Measurements from ENCODE around the gene ZC4H2. TPM values are rescaled to one million over a fixed set of nuclear protein-coding genes. Genes with fewer than 3 reads are reported as not detected.
"Not testable (repeated sequence)": the region's sequence is repeated elsewhere in the genome, so short reads cannot be mapped to it uniquely, and the experiment has no call there.

Gene ZC4H2
- total RNA-seq, 1 donor from 2014 or later, result 32.5 TPM

DNA sequence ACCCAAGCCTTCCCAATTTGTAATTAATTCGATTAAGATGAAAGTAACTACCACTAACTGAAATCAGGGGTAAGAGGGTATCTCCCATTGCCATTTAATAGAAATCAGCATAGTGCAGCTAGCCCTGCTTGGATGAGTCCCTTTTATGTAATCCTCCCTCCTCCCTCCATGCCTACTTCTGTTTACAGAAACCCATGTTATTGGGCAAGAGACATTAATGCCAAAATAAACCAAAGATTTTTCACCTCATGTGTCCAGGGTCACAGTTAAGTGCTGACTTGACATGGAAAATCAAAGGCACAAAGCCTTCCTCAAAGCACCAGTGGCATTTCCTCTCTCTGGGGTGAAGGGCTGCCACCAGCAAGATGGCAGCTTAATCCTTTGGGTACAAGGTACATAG is 50.8 kb downstream of the ZC4H2 start:
- Mint-ChIP-seq H3K4me3 (no peak overlapping the region), H3K36me3 (peaks cover 15% of the 10 kb centered on the region), H3K9me3 (peaks cover 60% of the 10 kb centered on the region), H3K27ac (no peak overlapping the region), H3K27me3 (ENCODE audit: low read depth) (no peaks in the 10 kb centered on the region), H3K4me1 (no peaks in the 10 kb centered on the region)
- TF ChIP-seq, protein P1, sequence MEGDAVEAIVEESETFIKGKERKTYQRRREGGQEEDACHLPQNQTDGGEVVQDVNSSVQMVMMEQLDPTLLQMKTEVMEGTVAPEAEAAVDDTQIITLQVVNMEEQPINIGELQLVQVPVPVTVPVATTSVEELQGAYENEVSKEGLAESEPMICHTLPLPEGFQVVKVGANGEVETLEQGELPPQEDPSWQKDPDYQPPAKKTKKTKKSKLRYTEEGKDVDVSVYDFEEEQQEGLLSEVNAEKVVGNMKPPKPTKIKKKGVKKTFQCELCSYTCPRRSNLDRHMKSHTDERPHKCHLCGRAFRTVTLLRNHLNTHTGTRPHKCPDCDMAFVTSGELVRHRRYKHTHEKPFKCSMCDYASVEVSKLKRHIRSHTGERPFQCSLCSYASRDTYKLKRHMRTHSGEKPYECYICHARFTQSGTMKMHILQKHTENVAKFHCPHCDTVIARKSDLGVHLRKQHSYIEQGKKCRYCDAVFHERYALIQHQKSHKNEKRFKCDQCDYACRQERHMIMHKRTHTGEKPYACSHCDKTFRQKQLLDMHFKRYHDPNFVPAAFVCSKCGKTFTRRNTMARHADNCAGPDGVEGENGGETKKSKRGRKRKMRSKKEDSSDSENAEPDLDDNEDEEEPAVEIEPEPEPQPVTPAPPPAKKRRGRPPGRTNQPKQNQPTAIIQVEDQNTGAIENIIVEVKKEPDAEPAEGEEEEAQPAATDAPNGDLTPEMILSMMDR (IDR thresholded peaks at IDR 0.05; ENCODE audit: unreplicated experiment), result no peak
- no peak for DNase-seq (ENCODE audit: low spot score in 2 of 2, unreplicated experiment in 2 of 2)

GRCh38 chrX:64908121-64908520 is 68.1 kb downstream of the ZC4H2 start:
- no peak for DNase-seq (ENCODE audit: low spot score in 2 of 2, unreplicated experiment in 2 of 2)
- H3K4me3 Mint-ChIP-seq, result no peak overlapping the region
- H3K9me3 Mint-ChIP-seq, result peaks cover 65% of the 10 kb centered on the region
- no peaks in the 10 kb centered on the region for H3K27me3 Mint-ChIP-seq (ENCODE audit: low read depth)
- TF ChIP-seq, protein P1 (IDR thresholded peaks at IDR 0.05; ENCODE audit: unreplicated experiment), result no peak
- H3K36me3 Mint-ChIP-seq, result peaks cover 43% of the 10 kb centered on the region
- H3K27ac Mint-ChIP-seq, result no peak overlapping the region
- no peaks in the 10 kb centered on the region for H3K4me1 Mint-ChIP-seq

DNA sequence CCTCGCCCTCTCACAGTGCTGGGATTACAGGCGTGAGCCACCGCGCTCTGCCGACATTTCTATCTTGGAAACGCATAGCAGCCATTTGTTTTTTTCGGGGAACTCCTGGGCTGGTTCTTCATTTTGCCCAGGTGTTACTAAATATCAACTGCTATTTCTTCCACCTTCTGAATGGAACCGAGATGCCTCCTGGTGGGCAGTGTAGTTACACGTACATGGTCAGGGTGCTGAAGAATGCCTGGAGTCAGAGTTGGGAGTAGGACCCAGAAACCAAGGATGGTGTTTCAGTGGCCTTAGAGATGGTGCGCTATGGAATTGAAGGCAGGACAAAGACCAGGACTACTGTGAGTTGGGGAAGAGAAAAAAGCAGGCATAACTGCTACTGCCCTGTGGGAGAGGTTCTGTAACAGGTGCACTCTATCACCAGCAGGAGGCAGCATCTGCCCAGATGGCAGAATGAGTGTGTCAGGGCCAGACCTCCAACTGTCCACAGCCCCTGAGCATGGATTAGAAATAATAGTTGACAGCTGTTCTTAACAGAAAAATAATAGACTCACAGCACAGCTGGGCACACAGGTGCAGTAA is 81.7 kb downstream of the ZC4H2 start:
- no peaks in the 10 kb centered on the region for H3K27me3 Mint-ChIP-seq (ENCODE audit: low read depth)
- H3K4me3 Mint-ChIP-seq, result no peak overlapping the region
- H3K9me3 Mint-ChIP-seq, result peaks cover 35% of the 10 kb centered on the region
- TF ChIP-seq, protein P1 (IDR thresholded peaks at IDR 0.05; ENCODE audit: unreplicated experiment), result no peak
- no peaks in the 10 kb centered on the region for H3K4me1 Mint-ChIP-seq
- H3K36me3 Mint-ChIP-seq, result no peaks in the 10 kb centered on the region
- no peak overlapping the region for H3K27ac Mint-ChIP-seq
- DNase-seq (ENCODE audit: low spot score in 2 of 2, unreplicated experiment in 2 of 2), result no peak

DNA sequence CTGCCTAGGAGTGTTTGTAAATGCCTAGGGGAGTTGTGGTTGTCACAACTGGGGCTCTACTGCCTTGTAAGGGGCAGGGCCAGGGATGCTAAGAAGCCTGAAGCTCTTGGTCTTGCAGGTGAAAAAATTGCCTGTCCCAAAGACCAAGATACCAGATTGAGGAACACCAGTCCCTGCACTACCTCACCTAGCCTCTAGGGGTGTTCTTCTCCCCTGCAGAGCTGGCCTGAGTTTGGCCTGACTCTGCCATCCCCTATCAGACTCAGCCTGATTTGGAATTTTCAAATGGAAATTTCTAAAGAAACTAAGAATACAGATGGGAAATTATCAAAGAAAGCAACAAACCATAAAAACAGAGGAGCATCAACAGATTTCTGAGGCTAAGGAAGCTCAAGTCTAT is 90.4 kb downstream of the ZC4H2 start:
- no peak for DNase-seq (ENCODE audit: low spot score in 2 of 2, unreplicated experiment in 2 of 2)
- H3K4me1 Mint-ChIP-seq, result no peaks in the 10 kb centered on the region
- TF ChIP-seq, protein P1 (IDR thresholded peaks at IDR 0.05; ENCODE audit: unreplicated experiment), result peak; percentile 67
- H3K27me3 Mint-ChIP-seq (ENCODE audit: low read depth), result no peaks in the 10 kb centered on the region
- no peak overlapping the region for H3K4me3 Mint-ChIP-seq
- H3K9me3 Mint-ChIP-seq, result peaks cover 23% of the 10 kb centered on the region
- H3K27ac Mint-ChIP-seq, result no peak overlapping the region
- H3K36me3 Mint-ChIP-seq, result no peaks in the 10 kb centered on the region

DNA sequence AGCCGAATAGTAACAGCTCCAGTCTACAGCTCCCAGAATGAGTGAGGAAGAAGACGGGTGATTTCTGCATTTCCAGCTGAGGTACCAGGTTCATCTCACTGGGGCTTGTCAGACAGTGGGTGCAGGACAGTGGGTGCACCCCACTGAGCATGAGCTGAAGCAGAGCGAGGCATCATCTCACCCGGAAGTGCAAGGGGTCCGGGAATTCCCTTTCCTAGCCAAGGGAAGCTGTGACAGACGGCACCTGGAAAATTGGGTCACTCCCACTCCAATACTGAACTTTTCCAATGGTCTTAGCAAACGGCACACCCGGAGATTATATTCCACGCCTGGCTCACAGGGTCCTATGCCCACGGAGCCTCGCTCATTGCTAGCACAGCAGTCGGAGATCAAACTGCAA is 97.5 kb downstream of the ZC4H2 start:
- H3K36me3 Mint-ChIP-seq; H3K27ac Mint-ChIP-seq; H3K27me3 Mint-ChIP-seq (ENCODE audit: low read depth); H3K4me3 Mint-ChIP-seq; H3K4me1 Mint-ChIP-seq; DNase-seq (ENCODE audit: low spot score in 2 of 2, unreplicated experiment in 2 of 2): not testable (repeated sequence)
- peaks cover 61% of the 10 kb centered on the region for H3K9me3 Mint-ChIP-seq

GRCh38 chrX:64867217-64867616 is 109.0 kb downstream of the ZC4H2 start:
- Mint-ChIP-seq H3K4me1 (no peaks in the 10 kb centered on the region), H3K36me3 (no peaks in the 10 kb centered on the region), H3K4me3 (no peak overlapping the region), H3K27me3 (ENCODE audit: low read depth) (no peaks in the 10 kb centered on the region), H3K27ac (no peak overlapping the region), H3K9me3 (peaks cover 66% of the 10 kb centered on the region)
- no peak for DNase-seq (ENCODE audit: low spot score in 2 of 2, unreplicated experiment in 2 of 2)
- TF ChIP-seq, protein P1 (IDR thresholded peaks at IDR 0.05; ENCODE audit: unreplicated experiment), result no peak

Other genes starting within 250 kb of the ZC4H2 start
- 5.3 to 6.3 TPM (median 5.9 TPM) in 3 replicates for gene ZC3H12B, start 58.4 kb upstream of the ZC4H2 start, total RNA-seq